Measurements from ENCODE around the gene TMPO. TPM values are rescaled to one million over a fixed set of nuclear protein-coding genes. Genes with fewer than 3 reads are reported as not detected.

The TMPO gene
- total RNA-seq, 1 donor from 2014 or later = 53.8 TPM

DNA sequence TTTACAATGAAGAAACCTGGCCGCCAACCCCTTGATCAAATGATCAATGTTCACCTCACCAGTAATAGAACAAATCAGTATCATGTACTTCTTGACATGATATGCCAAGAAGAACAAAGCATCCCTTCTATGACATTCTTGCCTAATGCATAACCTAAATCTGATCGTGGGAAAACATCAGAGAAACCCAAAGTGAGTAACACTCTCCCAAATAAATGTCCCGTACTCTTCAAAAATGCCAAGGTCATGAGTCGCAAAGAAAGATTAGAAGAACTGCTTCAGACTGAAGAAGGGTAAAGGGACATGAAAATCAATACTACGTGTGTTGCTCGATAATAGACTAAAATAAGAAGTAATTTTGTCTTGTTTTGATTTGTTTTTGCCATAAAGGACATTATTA, 66.7 kb downstream of the TMPO start:
- TF ChIP-seq, protein P1, sequence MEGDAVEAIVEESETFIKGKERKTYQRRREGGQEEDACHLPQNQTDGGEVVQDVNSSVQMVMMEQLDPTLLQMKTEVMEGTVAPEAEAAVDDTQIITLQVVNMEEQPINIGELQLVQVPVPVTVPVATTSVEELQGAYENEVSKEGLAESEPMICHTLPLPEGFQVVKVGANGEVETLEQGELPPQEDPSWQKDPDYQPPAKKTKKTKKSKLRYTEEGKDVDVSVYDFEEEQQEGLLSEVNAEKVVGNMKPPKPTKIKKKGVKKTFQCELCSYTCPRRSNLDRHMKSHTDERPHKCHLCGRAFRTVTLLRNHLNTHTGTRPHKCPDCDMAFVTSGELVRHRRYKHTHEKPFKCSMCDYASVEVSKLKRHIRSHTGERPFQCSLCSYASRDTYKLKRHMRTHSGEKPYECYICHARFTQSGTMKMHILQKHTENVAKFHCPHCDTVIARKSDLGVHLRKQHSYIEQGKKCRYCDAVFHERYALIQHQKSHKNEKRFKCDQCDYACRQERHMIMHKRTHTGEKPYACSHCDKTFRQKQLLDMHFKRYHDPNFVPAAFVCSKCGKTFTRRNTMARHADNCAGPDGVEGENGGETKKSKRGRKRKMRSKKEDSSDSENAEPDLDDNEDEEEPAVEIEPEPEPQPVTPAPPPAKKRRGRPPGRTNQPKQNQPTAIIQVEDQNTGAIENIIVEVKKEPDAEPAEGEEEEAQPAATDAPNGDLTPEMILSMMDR (IDR thresholded peaks at IDR 0.05) = no peak
- Mint-ChIP-seq H3K4me3 (ENCODE audit: unreplicated experiment) (no peak overlapping the region), H3K27me3 (ENCODE audit: unreplicated experiment) (no peaks in the 10 kb centered on the region), H3K9me3 (ENCODE audit: unreplicated experiment) (no peaks in the 10 kb centered on the region), H3K4me1 (ENCODE audit: unreplicated experiment) (peaks cover 11% of the 10 kb centered on the region), H3K27ac (ENCODE audit: unreplicated experiment) (no peak overlapping the region), H3K36me3 (ENCODE audit: unreplicated experiment) (no peaks in the 10 kb centered on the region)
- DNase-seq (ENCODE audit: extremely low spot score, unreplicated experiment) = no peak

DNA sequence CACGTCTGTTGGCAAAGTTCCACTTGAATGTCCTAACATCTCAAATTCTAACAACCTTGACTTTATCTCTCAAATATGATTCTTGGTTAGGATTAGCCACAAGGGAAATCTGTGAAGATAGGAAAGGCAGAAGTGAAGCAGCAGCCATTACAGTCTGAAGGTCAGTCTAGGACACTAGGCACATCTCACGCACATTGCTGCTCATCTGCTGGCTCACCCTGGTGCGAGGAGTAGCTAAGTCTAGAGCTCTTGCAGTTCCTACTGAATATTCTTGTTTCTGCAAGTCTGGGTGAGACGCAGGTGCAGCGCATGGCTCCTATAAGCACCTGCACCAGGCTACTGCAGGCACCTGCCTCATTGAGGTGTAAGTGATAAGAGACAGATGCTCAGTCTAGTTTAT, 71.7 kb downstream of the TMPO start:
- H3K9me3 Mint-ChIP-seq (ENCODE audit: unreplicated experiment) = no peaks in the 10 kb centered on the region
- peak; percentile 60 for DNase-seq (ENCODE audit: extremely low spot score, unreplicated experiment)
- H3K4me1 Mint-ChIP-seq (ENCODE audit: unreplicated experiment) = no peaks in the 10 kb centered on the region
- no peaks in the 10 kb centered on the region for H3K27me3 Mint-ChIP-seq (ENCODE audit: unreplicated experiment)
- no peaks in the 10 kb centered on the region for H3K36me3 Mint-ChIP-seq (ENCODE audit: unreplicated experiment)
- H3K27ac Mint-ChIP-seq (ENCODE audit: unreplicated experiment) = no peak overlapping the region
- TF ChIP-seq, protein P1 (IDR thresholded peaks at IDR 0.05) = no peak
- no peak overlapping the region for H3K4me3 Mint-ChIP-seq (ENCODE audit: unreplicated experiment)

DNA sequence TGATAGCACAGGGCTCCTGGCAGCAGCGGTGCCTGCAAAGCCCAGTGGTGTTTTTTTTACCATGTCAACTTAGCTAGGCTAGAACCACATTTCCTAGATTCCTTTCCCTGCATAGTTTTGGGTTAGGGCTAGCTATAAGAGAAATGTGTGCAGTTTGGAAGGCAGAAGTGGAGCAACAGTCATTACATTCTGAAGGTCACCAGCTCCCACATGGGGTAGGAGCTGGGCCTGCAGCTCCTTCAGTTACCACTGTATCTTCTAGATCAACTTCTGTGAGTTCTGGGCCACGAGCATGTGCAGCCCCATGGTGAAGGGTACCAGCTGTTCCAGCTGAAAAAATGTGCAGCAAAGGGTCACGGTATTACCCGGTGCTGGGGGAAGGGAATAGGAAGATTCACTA, 75.8 kb downstream of the TMPO start:
- Mint-ChIP-seq H3K27ac (ENCODE audit: unreplicated experiment) (no peak overlapping the region), H3K4me3 (ENCODE audit: unreplicated experiment) (no peak overlapping the region), H3K36me3 (ENCODE audit: unreplicated experiment) (peaks cover 5% of the 10 kb centered on the region), H3K27me3 (ENCODE audit: unreplicated experiment) (no peaks in the 10 kb centered on the region), H3K4me1 (ENCODE audit: unreplicated experiment) (peaks cover 19% of the 10 kb centered on the region), H3K9me3 (ENCODE audit: unreplicated experiment) (no peaks in the 10 kb centered on the region)
- TF ChIP-seq, protein P1 (IDR thresholded peaks at IDR 0.05) = no peak
- peak; percentile 48 for DNase-seq (ENCODE audit: extremely low spot score, unreplicated experiment)

DNA sequence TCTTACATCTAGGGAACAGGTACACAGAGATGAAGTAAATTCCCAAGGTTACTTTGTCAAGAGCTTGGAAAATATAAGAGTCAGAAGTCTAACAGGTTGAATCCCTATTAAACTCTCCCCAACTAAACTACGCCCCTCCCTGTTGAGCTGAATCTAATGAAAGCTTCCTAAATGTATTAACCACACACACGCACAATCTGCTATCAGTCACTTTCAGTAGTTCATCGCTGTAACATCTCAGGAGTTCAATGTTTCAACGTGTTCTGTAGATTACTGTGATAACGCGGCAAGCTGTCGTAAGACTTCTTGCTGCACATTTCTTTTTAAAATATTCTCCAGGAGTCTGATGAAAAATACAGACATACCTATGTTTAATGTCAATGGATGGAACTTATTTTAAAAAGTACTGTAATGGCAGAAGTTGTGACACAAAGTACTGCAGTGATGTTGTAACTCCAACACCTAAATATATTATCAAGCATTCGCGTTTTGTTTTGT, 77.5 kb downstream of the TMPO start:
- H3K27me3 Mint-ChIP-seq (ENCODE audit: unreplicated experiment) = no peaks in the 10 kb centered on the region
- H3K4me3 Mint-ChIP-seq (ENCODE audit: unreplicated experiment) = peak overlapping the region; percentile 83
- peak overlapping the region; percentile 93 for H3K27ac Mint-ChIP-seq (ENCODE audit: unreplicated experiment)
- H3K9me3 Mint-ChIP-seq (ENCODE audit: unreplicated experiment) = no peaks in the 10 kb centered on the region
- DNase-seq (ENCODE audit: extremely low spot score, unreplicated experiment) = no peak
- peaks cover 29% of the 10 kb centered on the region for H3K4me1 Mint-ChIP-seq (ENCODE audit: unreplicated experiment)
- H3K36me3 Mint-ChIP-seq (ENCODE audit: unreplicated experiment) = peaks cover 10% of the 10 kb centered on the region
- TF ChIP-seq, protein P1 (IDR thresholded peaks at IDR 0.05) = no peak

DNA sequence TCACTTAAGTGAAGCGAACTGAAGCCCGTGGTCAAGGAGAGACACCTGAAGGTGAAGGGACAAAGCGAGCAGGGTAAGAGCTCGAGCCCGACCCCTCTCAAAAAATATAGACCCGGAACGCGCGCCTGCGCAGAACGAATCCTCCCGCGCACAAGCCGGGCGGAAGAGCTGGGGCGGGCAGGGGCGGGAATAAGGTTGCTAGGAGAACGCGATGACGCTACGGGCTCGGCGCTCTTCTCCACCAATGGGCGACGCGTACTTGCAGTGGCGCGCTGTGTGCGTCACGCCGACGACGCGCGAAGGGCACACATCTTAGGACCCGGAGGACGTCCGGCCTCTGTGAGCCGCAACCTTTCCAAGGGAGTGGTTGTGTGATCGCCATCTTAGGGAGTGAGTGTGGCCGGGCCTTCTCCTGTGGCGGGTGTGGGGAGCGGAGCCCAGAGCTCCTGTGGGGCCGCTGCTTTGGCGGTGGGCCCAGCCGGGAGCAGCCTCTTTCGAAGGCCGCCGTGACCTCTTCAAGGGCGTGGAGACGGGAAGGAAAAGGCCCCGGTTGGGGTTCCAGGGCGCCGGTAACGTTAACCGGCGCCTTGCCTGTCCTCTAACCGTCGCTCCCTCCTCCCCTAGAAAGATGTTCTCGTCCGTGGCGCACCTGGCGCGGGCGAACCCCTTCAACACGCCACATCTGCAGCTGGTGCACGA, 78.1 kb downstream of the TMPO start, which contains the start of gene SLC25A3:
Gene SLC25A3, plus strand, starts transcription at position 336 of the 699 bp plus-strand sequence. Its CDS starts 293 bp downstream, at position 629.
- Mint-ChIP-seq H3K4me3 (ENCODE audit: unreplicated experiment) (peak within 1 kb of the TSS; percentile 83), H3K4me1 (ENCODE audit: unreplicated experiment) (peaks cover 34% of the 10 kb centered on the region)
- TF ChIP-seq, protein P1 (IDR thresholded peaks at IDR 0.05) = no peak

More for the DNA sequence above, 78.1 kb downstream of the TMPO start, which contains the start of gene SLC25A3:
- peak; percentile 98 for DNase-seq (ENCODE audit: extremely low spot score, unreplicated experiment)
- Mint-ChIP-seq H3K27ac (ENCODE audit: unreplicated experiment) (peak within 1 kb of the TSS; percentile 93), H3K9me3 (ENCODE audit: unreplicated experiment) (no peaks in the 10 kb centered on the region), H3K36me3 (ENCODE audit: unreplicated experiment) (peaks cover 16% of the 10 kb centered on the region), H3K27me3 (ENCODE audit: unreplicated experiment) (no peaks in the 10 kb centered on the region)

Data from osteocyte (in vitro differentiated cells).